ENCODE data around the gene PAK1.

GRCh38 chr11:77449060-77449521 lies 24.8 kb downstream of the PAK1 start:
- TF ChIP-seq CTCF (conservative IDR thresholded peaks at IDR 0.05; ENCODE audit: low read depth, low read length) = no peak
- no peak for TF ChIP-seq POLR2A (IDR thresholded peaks at IDR 0.05; ENCODE audit: low read depth, low read length)
- TF ChIP-seq RAD21 (IDR thresholded peaks at IDR 0.05; ENCODE audit: low read length) = no peak
- no peak for TF ChIP-seq MXI1 (IDR thresholded peaks at IDR 0.05; ENCODE audit: borderline replicate concordance, low read depth, low read length)
- TF ChIP-seq USF2 (IDR thresholded peaks at IDR 0.05; ENCODE audit: low read depth, low read length) = no peak
- TF ChIP-seq SMC3 (IDR thresholded peaks at IDR 0.05; ENCODE audit: low read depth, low read length) = no peak

Data from IMR-90 (cell line).